CD14-positive monocyte (primary cell): Measurements from ENCODE around the gene POLG2. TPM values are rescaled to one million over a fixed set of nuclear protein-coding genes. Genes with fewer than 3 reads are reported as not detected.
A peak's percentile ranks its signal among the peaks of the same experiment; 100 is the strongest.

Experiments used
- DNase-seq, 3 donors: peaks; one replicate each; pipeline ENCODE4 v3.0.0-alpha.2; 2011 to 2022
- H2AFZ ChIP-seq: 2 replicates; pipeline ENCODE4 v1.6.0; 2012; ENCODE audit warnings: mild to moderate bottlenecking, low read depth, low read length, inconsistent platforms; ENCODE audit not compliant: insufficient read depth, poor library complexity, severe bottlenecking
- H3K27ac ChIP-seq, 2 donors: 1 replicate in 1 of 2; 2 replicates in 1 of 2; pipeline ENCODE4 v1.5.1; 2012 to 2013; ENCODE audit warnings: low read length in 2 of 2, control low read depth in 1 of 2, inconsistent platforms in 1 of 2, low read depth in 1 of 2, mild to moderate bottlenecking in 1 of 2
- H3K27me3 ChIP-seq, 2 donors: one replicate each; pipeline versions ENCODE4 v1.6.0 to v1.6.1; 2011 to 2013; ENCODE audit warnings: low read length in 2 of 2; ENCODE audit not compliant: control insufficient read depth in 2 of 2, insufficient read depth in 2 of 2
- H3K36me3 ChIP-seq, 2 donors: replicated peaks in 1 of 2; 1 replicate in 1 of 2; 2 replicates in 1 of 2; pipeline versions ENCODE4 v1.5.1 to v1.6.1; 2012 to 2013; ENCODE audit warnings: low read length in 2 of 2, control low read depth in 1 of 2, inconsistent platforms in 1 of 2, mild to moderate bottlenecking in 1 of 2; ENCODE audit not compliant: insufficient read depth in 2 of 2, control insufficient read depth in 1 of 2
- H3K4me1 ChIP-seq, 2 donors: 1 replicate in 1 of 2; 2 replicates in 1 of 2; pipeline versions ENCODE4 v1.5.1 to v1.6.1; 2012 to 2013; ENCODE audit warnings: low read length in 2 of 2, control low read depth in 1 of 2, inconsistent platforms in 1 of 2, mild to moderate bottlenecking in 1 of 2, moderate library complexity in 1 of 2; ENCODE audit not compliant: insufficient read depth in 2 of 2, control insufficient read depth in 1 of 2
- H3K4me2 ChIP-seq: replicated peaks from 2 replicates; pipeline ENCODE3; 2012; ENCODE audit warnings: low read length, moderate library complexity, mild to moderate bottlenecking; ENCODE audit not compliant: poor library complexity, severe bottlenecking; ENCODE audit errors: extremely low read depth
- H3K4me3 ChIP-seq, 3 experiments: fragments of 200-600 bp in 1 of 3; sonication (generic) in 1 of 3; replicated peaks in 1 of 3; 1 replicate in 2 of 3; 2 replicates in 1 of 3; pipeline ENCODE4 v1.5.1; 2011 to 2013; ENCODE audit warnings: low read length in 3 of 3, mild to moderate bottlenecking in 3 of 3, control low read depth in 2 of 3, low read depth in 2 of 3, inconsistent platforms in 1 of 3, moderate library complexity in 1 of 3
- H3K79me2 ChIP-seq: 2 replicates; pipeline ENCODE4 v1.6.0; 2012; ENCODE audit warnings: mild to moderate bottlenecking, control low read depth, inconsistent platforms, low read length, moderate library complexity; ENCODE audit not compliant: insufficient read depth
- H3K9ac ChIP-seq: 2 replicates; pipeline ENCODE4 v1.6.0; 2017; ENCODE audit warnings: low read length, mild to moderate bottlenecking; ENCODE audit not compliant: insufficient read depth, poor library complexity, severe bottlenecking
- H3K9me3 ChIP-seq, 2 donors: replicated peaks in 1 of 2; 1 replicate in 1 of 2; 2 replicates in 1 of 2; pipeline versions ENCODE4 v1.5.1 to v1.6.1; 2012 to 2013; ENCODE audit warnings: low read length in 2 of 2, control low read depth in 1 of 2; ENCODE audit not compliant: control insufficient read depth in 1 of 2, insufficient read depth in 1 of 2
- H4K20me1 ChIP-seq: 2 replicates; pipeline ENCODE4 v1.6.0; 2012; ENCODE audit warnings: mild to moderate bottlenecking, low read length, control low read depth, moderate library complexity; ENCODE audit not compliant: insufficient read depth
- H3K27ac Mint-ChIP-seq, 7 donors: one replicate each; pipeline ENCODE4 v1.8.0; 2020; ENCODE audit warnings: mild to moderate bottlenecking in 7 of 7, mixed read lengths in 7 of 7, moderate library complexity in 6 of 7, inconsistent platforms in 2 of 7
- H3K27me3 Mint-ChIP-seq, 3 donors: one replicate each; pipeline ENCODE4 v1.8.0; 2021 to 2022; ENCODE audit warnings: low read depth in 3 of 3, mild to moderate bottlenecking in 3 of 3, mixed read lengths in 3 of 3, moderate library complexity in 3 of 3, inconsistent platforms in 1 of 3
- H3K36me3 Mint-ChIP-seq, 2 donors: one replicate each; pipeline ENCODE4 v1.8.0; 2020; ENCODE audit warnings: mixed read lengths in 2 of 2, inconsistent platforms in 1 of 2, mild to moderate bottlenecking in 1 of 2
- H3K4me1 Mint-ChIP-seq: one replicate; pipeline ENCODE4 v1.8.0; 2020; ENCODE audit warnings: mild to moderate bottlenecking, mixed read lengths
- H3K4me3 Mint-ChIP-seq, 2 donors: one replicate each; pipeline ENCODE4 v1.8.0; 2020; ENCODE audit warnings: mild to moderate bottlenecking in 2 of 2, mixed read lengths in 2 of 2, moderate library complexity in 1 of 2
- H3K9me3 Mint-ChIP-seq, 7 donors: one replicate each; pipeline ENCODE4 v1.8.0; 2020 to 2022; ENCODE audit warnings: mixed read lengths in 7 of 7, mild to moderate bottlenecking in 6 of 7, moderate library complexity in 6 of 7, inconsistent platforms in 2 of 7
- WGBS: methylation state at CpG from one replicate; pipeline ENCODE4 v1.1.5; 2013; ENCODE audit warnings: missing lambda C conversion rate; ENCODE audit not compliant: insufficient coverage; 5-methylcytosine and 5-hydroxymethylcytosine counted together
- intact Hi-C, 2 donors: fragments of 100-400 bp; cut with micrococcal nuclease; formaldehyde crosslinking; loops; one replicate each; pipeline versions ENCODE4 v1.15.0 to v1.15.1; 2023
- polyA plus RNA-seq, 3 donors: library from polyadenylated mRNA; depleted of rRNA in 1 of 3; unstranded in 2 of 3; stranded (reverse) in 1 of 3; fragments of 300-500 nt in 2 of 3; fragments of >200 nt in 1 of 3; fragmentation: Illumina TruSeq in 2 of 3; gene quantifications; 1 replicate in 2 of 3; 2 replicates in 1 of 3; pipeline ENCODE4 v1.2.3, GENCODE V29; 2012 to 2021
- TF ChIP-seq, protein P1 (sequence below): fragments of 200-600 bp; IDR thresholded peaks from one replicate; pipeline ENCODE4 v1.8.0; 2022; ENCODE audit warnings: antibody characterized with exemption, mild to moderate bottlenecking

Gene POLG2
- polyA plus RNA-seq, 3 donors: 0.85 to 15.8 (median 1.7) TPM

- no peak overlapping the region for H3K4me2 ChIP-seq
- no peak for DNase-seq
- no peaks in the 10 kb centered on the region for H3K4me1 ChIP-seq
- H3K9me3 Mint-ChIP-seq: peaks cover 0 to 2% (median 0%) of the 10 kb centered on the region in 7 donors
- H2AFZ ChIP-seq: no peak overlapping the region
- TF ChIP-seq, protein P1, sequence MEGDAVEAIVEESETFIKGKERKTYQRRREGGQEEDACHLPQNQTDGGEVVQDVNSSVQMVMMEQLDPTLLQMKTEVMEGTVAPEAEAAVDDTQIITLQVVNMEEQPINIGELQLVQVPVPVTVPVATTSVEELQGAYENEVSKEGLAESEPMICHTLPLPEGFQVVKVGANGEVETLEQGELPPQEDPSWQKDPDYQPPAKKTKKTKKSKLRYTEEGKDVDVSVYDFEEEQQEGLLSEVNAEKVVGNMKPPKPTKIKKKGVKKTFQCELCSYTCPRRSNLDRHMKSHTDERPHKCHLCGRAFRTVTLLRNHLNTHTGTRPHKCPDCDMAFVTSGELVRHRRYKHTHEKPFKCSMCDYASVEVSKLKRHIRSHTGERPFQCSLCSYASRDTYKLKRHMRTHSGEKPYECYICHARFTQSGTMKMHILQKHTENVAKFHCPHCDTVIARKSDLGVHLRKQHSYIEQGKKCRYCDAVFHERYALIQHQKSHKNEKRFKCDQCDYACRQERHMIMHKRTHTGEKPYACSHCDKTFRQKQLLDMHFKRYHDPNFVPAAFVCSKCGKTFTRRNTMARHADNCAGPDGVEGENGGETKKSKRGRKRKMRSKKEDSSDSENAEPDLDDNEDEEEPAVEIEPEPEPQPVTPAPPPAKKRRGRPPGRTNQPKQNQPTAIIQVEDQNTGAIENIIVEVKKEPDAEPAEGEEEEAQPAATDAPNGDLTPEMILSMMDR: no peak
- H3K9ac ChIP-seq: no peak overlapping the region
- no peaks in the 10 kb centered on the region for H3K79me2 ChIP-seq
- H3K4me3 ChIP-seq: no peak overlapping the region
- H3K9me3 ChIP-seq: no peaks in the 10 kb centered on the region
- H3K27ac ChIP-seq: no peak overlapping the region
- 94% methylated on average over 2 of the region's 5 CpGs for WGBS
- H3K36me3 ChIP-seq: peaks cover 75 to 96% of the 10 kb centered on the region in 2 donors
- H3K36me3 Mint-ChIP-seq: peaks cover 66 to 79% of the 10 kb centered on the region in 2 donors
- H4K20me1 ChIP-seq: peaks cover 3% of the 10 kb centered on the region
- H3K27me3 Mint-ChIP-seq: no peaks in the 10 kb centered on the region
- H3K27ac Mint-ChIP-seq: peak overlapping the region in 1 of 7 donors; percentile 46
- intact Hi-C loops: no loop called here
- H3K27me3 ChIP-seq: no peaks in the 10 kb centered on the region
- no peak overlapping the region for H3K4me3 Mint-ChIP-seq
- no peaks in the 10 kb centered on the region for H3K4me1 Mint-ChIP-seq
Observed at GRCh38 chr17:64540118-64540776, 43.4 kb upstream of the POLG2 start.

GRCh38 chr17:64538508-64539130 is 41.8 kb upstream of the POLG2 start:
- no peak for DNase-seq
- no peak overlapping the region for H3K4me2 ChIP-seq
- no peak overlapping the region for H3K4me3 ChIP-seq
- no peaks in the 10 kb centered on the region for H3K4me1 Mint-ChIP-seq
- intact Hi-C loops: no loop called here
- no peak overlapping the region for H3K27ac ChIP-seq
- no peaks in the 10 kb centered on the region for H3K27me3 Mint-ChIP-seq
- H3K9me3 Mint-ChIP-seq: peaks cover 0 to 2% (median 0%) of the 10 kb centered on the region in 7 donors
- 89% methylated on average over 6 of the region's 7 CpGs for WGBS
- no peaks in the 10 kb centered on the region for H3K27me3 ChIP-seq
- peaks cover 67 to 84% of the 10 kb centered on the region in 2 donors for H3K36me3 Mint-ChIP-seq
- H3K9ac ChIP-seq: no peak overlapping the region
- no peak overlapping the region for H3K4me3 Mint-ChIP-seq
- no peak overlapping the region for H2AFZ ChIP-seq
- H3K27ac Mint-ChIP-seq: peak overlapping the region in 4 of 7 donors; percentile 13 to 46 (median 24)
- TF ChIP-seq, protein P1: no peak
- peaks cover 75 to 96% of the 10 kb centered on the region in 2 donors for H3K36me3 ChIP-seq
- H3K79me2 ChIP-seq: no peaks in the 10 kb centered on the region
- no peaks in the 10 kb centered on the region for H3K9me3 ChIP-seq
- no peaks in the 10 kb centered on the region for H3K4me1 ChIP-seq
- H4K20me1 ChIP-seq: peaks cover 3% of the 10 kb centered on the region
